ENCODE data around the gene GPR83. TPM values are rescaled to one million over a fixed set of nuclear protein-coding genes. Genes with fewer than 3 reads are reported as not detected.
"Not testable (repeated sequence)": the region's sequence is repeated elsewhere in the genome, so short reads cannot be mapped to it uniquely, and the experiment has no call there.

Gene GPR83
- polyA plus RNA-seq, 1 donor, result 1.2 TPM

GRCh38 chr11:94418123-94418765 lies 17.0 kb upstream of the GPR83 start:
- H3K36me3 ChIP-seq (ENCODE audit: control insufficient read depth, insufficient read depth, low read length), result peaks cover 5% of the 10 kb centered on the region
- no peaks in the 10 kb centered on the region for H3K9me3 ChIP-seq (ENCODE audit: control insufficient read depth, low read depth, low read length)
- no peaks in the 10 kb centered on the region for H3K4me1 ChIP-seq (ENCODE audit: control insufficient read depth, insufficient read depth, low read length)
- no peaks in the 10 kb centered on the region for H3K27me3 ChIP-seq (ENCODE audit: control insufficient read depth, insufficient read depth, low read length)
- H3K27ac ChIP-seq (ENCODE audit: low read length), result no peak overlapping the region
- H3K4me3 ChIP-seq (ENCODE audit: low read length), result no peak overlapping the region
- no peak for DNase-seq
- 80% methylated on average over 1 of the region's 3 CpGs for WGBS (ENCODE audit: insufficient coverage, low lambda C conversion rate)

DNA sequence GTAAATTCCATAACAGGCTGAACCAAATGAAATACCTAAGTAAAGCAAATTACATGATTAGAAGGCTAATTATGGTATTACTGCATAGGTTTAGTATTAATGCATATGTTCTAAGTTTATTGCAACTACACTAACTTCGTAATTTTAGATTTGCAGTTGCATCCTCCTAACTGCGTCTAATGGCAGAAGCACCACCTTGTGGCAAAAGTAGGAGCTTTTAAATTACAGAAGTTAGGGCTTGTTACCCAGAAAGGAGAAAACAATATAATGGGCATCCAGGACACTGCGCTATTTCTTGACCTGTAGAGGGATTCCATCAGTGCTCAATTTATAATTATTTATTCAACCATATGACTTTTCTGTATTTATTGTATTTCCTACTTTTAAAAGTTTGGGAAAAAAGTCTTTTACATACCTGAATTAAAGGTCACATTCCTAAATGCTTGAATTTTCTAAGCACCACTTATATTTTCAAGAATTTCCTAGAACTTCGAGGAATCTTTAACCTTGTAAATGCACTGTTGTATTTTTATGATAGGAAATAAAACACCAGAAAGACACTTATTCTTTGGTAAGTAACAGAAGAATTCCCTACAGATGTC lies 16.3 kb upstream of the GPR83 start:
- no peak overlapping the region for H3K27ac ChIP-seq (ENCODE audit: low read length)
- no peaks in the 10 kb centered on the region for H3K27me3 ChIP-seq (ENCODE audit: control insufficient read depth, insufficient read depth, low read length)
- H3K9me3 ChIP-seq (ENCODE audit: control insufficient read depth, low read depth, low read length), result no peaks in the 10 kb centered on the region
- peaks cover 2% of the 10 kb centered on the region for H3K36me3 ChIP-seq (ENCODE audit: control insufficient read depth, insufficient read depth, low read length)
- no peaks in the 10 kb centered on the region for H3K4me1 ChIP-seq (ENCODE audit: control insufficient read depth, insufficient read depth, low read length)
- no peak overlapping the region for H3K4me3 ChIP-seq (ENCODE audit: low read length)
- DNase-seq, result peak in 1 of 2 donors; percentile 11
- WGBS (ENCODE audit: insufficient coverage, low lambda C conversion rate), result 83% methylated on average over 2 of the region's 4 CpGs

DNA sequence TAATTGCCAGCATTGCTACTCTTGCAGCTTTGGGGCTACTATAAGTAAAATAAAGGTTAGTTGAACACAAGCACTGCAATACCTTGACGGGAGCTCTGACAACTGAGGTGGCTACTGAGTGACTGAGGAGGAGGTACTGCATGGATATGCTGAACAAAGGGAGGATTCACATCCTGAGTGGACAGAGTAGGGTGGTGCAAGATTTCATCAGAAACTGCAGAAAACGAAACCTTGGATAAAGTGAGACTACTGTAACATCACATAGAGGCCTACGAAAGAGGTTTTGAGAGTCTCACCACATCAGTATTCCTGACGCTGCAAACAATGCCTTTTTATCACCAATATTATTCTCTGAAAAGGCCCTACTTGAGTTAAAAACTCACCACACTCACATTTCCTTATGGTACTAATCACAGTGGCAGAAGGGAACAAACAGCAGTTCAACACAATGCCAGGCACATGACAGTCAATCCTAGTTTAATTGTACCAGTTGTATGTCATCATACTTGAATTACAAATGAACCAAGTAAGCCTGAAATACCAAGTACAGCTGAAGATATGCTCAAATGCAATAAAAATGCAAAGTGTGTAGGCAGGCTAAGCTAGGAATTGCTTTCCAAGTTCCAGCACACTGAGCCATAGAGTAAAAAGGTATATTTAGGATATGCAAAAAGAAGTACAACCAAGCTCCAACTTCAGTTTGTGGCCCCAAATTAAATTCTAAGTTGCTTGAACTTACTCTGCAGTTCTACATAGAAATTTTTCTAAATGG lies 4.0 kb upstream of the GPR83 start:
- Histone ChIP-seq H3K4me3 (ENCODE audit: low read length) (no peak overlapping the region), H3K27me3 (ENCODE audit: control insufficient read depth, insufficient read depth, low read length) (peaks cover 24% of the 10 kb centered on the region), H3K9me3 (ENCODE audit: control insufficient read depth, low read depth, low read length) (peaks cover 2% of the 10 kb centered on the region), H3K4me1 (ENCODE audit: control insufficient read depth, insufficient read depth, low read length) (peaks cover 3% of the 10 kb centered on the region), H3K36me3 (ENCODE audit: control insufficient read depth, insufficient read depth, low read length) (no peaks in the 10 kb centered on the region), H3K27ac (ENCODE audit: low read length) (no peak overlapping the region)
- no CpG with 5 or more reads among the region's 4 CpGs for WGBS (ENCODE audit: insufficient coverage, low lambda C conversion rate)
- DNase-seq, result no peak

GRCh38 chr11:94402355-94402754 lies 1.1 kb upstream of the GPR83 start:
- no CpG with 5 or more reads among the region's 1 CpG for WGBS (ENCODE audit: insufficient coverage, low lambda C conversion rate)
- DNase-seq, result no peak
- H3K4me3 ChIP-seq (ENCODE audit: low read length), result no peak overlapping the region
- H3K9me3 ChIP-seq (ENCODE audit: control insufficient read depth, low read depth, low read length), result peaks cover 1% of the 10 kb centered on the region
- H3K27ac ChIP-seq (ENCODE audit: low read length), result no peak overlapping the region
- peaks cover 48% of the 10 kb centered on the region for H3K27me3 ChIP-seq (ENCODE audit: control insufficient read depth, insufficient read depth, low read length)
- H3K36me3 ChIP-seq (ENCODE audit: control insufficient read depth, insufficient read depth, low read length), result no peaks in the 10 kb centered on the region
- H3K4me1 ChIP-seq (ENCODE audit: control insufficient read depth, insufficient read depth, low read length), result peaks cover 3% of the 10 kb centered on the region

DNA sequence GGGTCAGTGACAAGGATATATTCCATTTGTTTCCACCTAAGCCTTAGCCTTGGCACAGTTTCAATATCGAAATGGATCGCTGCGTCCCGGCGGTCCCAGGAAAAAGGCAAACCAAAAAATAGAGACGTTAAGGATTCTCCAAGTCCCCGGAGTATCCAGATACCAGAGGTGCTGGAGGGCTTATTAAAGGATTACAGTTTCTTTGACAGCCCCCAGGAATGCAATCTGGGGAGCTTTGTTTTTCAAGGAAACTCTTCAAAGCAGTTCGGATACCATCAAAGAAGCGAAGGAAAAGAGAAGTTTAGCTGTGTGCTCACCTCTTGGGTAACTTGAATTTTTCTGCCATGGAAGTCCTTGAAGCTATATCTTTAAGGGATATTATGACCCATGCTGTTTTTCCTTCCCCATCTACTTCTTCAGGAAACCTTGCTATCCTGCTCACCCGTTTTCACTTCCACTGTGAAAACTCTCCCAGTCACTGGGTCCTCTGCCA lies 600 bp upstream of the GPR83 start:
- H3K4me1 ChIP-seq (ENCODE audit: control insufficient read depth, insufficient read depth, low read length), result peaks cover 3% of the 10 kb centered on the region
- WGBS (ENCODE audit: insufficient coverage, low lambda C conversion rate), result no CpG with 5 or more reads among the region's 10 CpGs
- peaks cover 48% of the 10 kb centered on the region for H3K27me3 ChIP-seq (ENCODE audit: control insufficient read depth, insufficient read depth, low read length)
- no peaks in the 10 kb centered on the region for H3K36me3 ChIP-seq (ENCODE audit: control insufficient read depth, insufficient read depth, low read length)
- no peak overlapping the region for H3K27ac ChIP-seq (ENCODE audit: low read length)
- H3K9me3 ChIP-seq (ENCODE audit: control insufficient read depth, low read depth, low read length), result no peaks in the 10 kb centered on the region
- H3K4me3 ChIP-seq (ENCODE audit: low read length), result peak overlapping the region; percentile 32
- DNase-seq, result no peak

DNA sequence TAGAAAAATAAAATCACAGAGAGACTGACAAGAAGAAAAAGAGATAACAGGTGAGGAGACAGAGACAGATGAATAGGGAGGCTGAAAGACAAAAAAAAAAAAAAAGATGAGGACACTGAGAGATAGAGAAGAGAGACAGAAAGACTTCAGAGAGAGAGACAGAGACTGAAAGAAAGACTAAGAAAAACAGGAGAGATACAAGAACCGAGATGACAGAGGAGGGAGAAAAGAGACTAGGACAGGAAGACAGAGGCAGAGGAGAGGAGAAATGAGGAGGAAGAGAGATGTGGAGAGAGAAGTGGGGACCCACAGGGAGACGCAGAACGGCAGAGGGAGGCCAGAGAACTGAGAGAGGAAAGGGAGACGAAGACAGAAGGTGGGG lies 771 bp downstream of the GPR83 start:
- WGBS (ENCODE audit: insufficient coverage, low lambda C conversion rate), result 25% methylated on average over 3 of the region's 4 CpGs
- Histone ChIP-seq H3K4me3 (ENCODE audit: low read length) (no peak overlapping the region), H3K4me1 (ENCODE audit: control insufficient read depth, insufficient read depth, low read length) (peaks cover 3% of the 10 kb centered on the region), H3K36me3 (ENCODE audit: control insufficient read depth, insufficient read depth, low read length) (no peaks in the 10 kb centered on the region), H3K27me3 (ENCODE audit: control insufficient read depth, insufficient read depth, low read length) (peaks cover 48% of the 10 kb centered on the region), H3K27ac (ENCODE audit: low read length) (no peak overlapping the region), H3K9me3 (ENCODE audit: control insufficient read depth, low read depth, low read length) (no peaks in the 10 kb centered on the region)
- DNase-seq, result no peak

DNA sequence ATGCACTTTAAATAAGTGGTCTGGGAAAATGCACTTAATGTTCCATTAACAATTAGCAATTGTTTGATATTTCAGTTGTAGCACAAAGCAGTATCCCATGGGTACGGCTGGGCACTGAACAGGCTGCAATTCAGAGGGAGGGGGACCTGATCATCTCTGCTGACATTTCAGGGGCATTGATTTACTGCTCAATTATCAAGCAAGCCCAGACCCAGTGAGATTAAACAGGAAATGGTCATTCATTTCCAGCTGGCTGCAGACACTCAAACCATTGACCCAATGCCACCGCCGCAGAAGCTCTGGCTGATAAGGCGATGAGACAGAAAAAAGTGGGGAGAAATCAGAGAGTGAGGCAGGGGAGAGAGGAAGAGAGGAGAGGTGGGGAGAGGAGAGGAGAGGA lies 1.2 kb downstream of the GPR83 start:
- H3K4me3 ChIP-seq (ENCODE audit: low read length), result no peak overlapping the region
- no peak for DNase-seq
- H3K36me3 ChIP-seq (ENCODE audit: control insufficient read depth, insufficient read depth, low read length), result no peaks in the 10 kb centered on the region
- H3K4me1 ChIP-seq (ENCODE audit: control insufficient read depth, insufficient read depth, low read length), result peaks cover 3% of the 10 kb centered on the region
- H3K27ac ChIP-seq (ENCODE audit: low read length), result no peak overlapping the region
- peaks cover 48% of the 10 kb centered on the region for H3K27me3 ChIP-seq (ENCODE audit: control insufficient read depth, insufficient read depth, low read length)
- WGBS (ENCODE audit: insufficient coverage, low lambda C conversion rate), result 27% methylated on average over 2 of the region's 4 CpGs
- H3K9me3 ChIP-seq (ENCODE audit: control insufficient read depth, low read depth, low read length), result no peaks in the 10 kb centered on the region

- WGBS (ENCODE audit: insufficient coverage, low lambda C conversion rate), result no CpG with 5 or more reads among the region's 5 CpGs
- H3K9me3 ChIP-seq (ENCODE audit: control insufficient read depth, low read depth, low read length), result no peaks in the 10 kb centered on the region
- H3K36me3 ChIP-seq (ENCODE audit: control insufficient read depth, insufficient read depth, low read length), result no peaks in the 10 kb centered on the region
- peaks cover 3% of the 10 kb centered on the region for H3K4me1 ChIP-seq (ENCODE audit: control insufficient read depth, insufficient read depth, low read length)
- H3K27me3 ChIP-seq (ENCODE audit: control insufficient read depth, insufficient read depth, low read length), result peaks cover 48% of the 10 kb centered on the region
- DNase-seq, result no peak
- H3K4me3 ChIP-seq (ENCODE audit: low read length), result no peak overlapping the region
- H3K27ac ChIP-seq (ENCODE audit: low read length), result no peak overlapping the region
Measured at GRCh38 chr11:94398101-94398500, 3.1 kb downstream of the GPR83 start.

GRCh38 chr11:94396282-94396681 lies 4.9 kb downstream of the GPR83 start:
- no peaks in the 10 kb centered on the region for H3K9me3 ChIP-seq (ENCODE audit: control insufficient read depth, low read depth, low read length)
- no peaks in the 10 kb centered on the region for H3K36me3 ChIP-seq (ENCODE audit: control insufficient read depth, insufficient read depth, low read length)
- WGBS (ENCODE audit: insufficient coverage, low lambda C conversion rate), result no CpG with 5 or more reads among the region's 5 CpGs
- no peaks in the 10 kb centered on the region for H3K4me1 ChIP-seq (ENCODE audit: control insufficient read depth, insufficient read depth, low read length)
- peaks cover 34% of the 10 kb centered on the region for H3K27me3 ChIP-seq (ENCODE audit: control insufficient read depth, insufficient read depth, low read length)
- H3K4me3 ChIP-seq (ENCODE audit: low read length), result no peak overlapping the region
- H3K27ac ChIP-seq (ENCODE audit: low read length), result no peak overlapping the region
- no peak for DNase-seq

- H3K4me3 ChIP-seq (ENCODE audit: low read length); DNase-seq; H3K4me1 ChIP-seq (ENCODE audit: control insufficient read depth, insufficient read depth, low read length); H3K36me3 ChIP-seq (ENCODE audit: control insufficient read depth, insufficient read depth, low read length); H3K9me3 ChIP-seq (ENCODE audit: control insufficient read depth, low read depth, low read length); H3K27me3 ChIP-seq (ENCODE audit: control insufficient read depth, insufficient read depth, low read length); H3K27ac ChIP-seq (ENCODE audit: low read length): not testable (repeated sequence)
- no CpG with 5 or more reads among the region's 4 CpGs for WGBS (ENCODE audit: insufficient coverage, low lambda C conversion rate)
Measured at GRCh38 chr11:94391937-94392336, 9.3 kb downstream of the GPR83 start.

Measured in large intestine (tissue), 3 donors.